HepG2 (cell line): ENCODE data around the gene AKT3.

Source experiments
- MTA1 ChIP-seq: sonication (generic); formaldehyde crosslinking; IDR thresholded peaks from 2 replicates; pipeline ENCODE4 v1.4.0; 2020; ENCODE audit warnings: missing genetic modification reagents, mild to moderate bottlenecking, borderline replicate concordance
- POLR2A ChIP-seq, 2 experiments: IDR thresholded peaks; 2 replicates each; pipeline ENCODE4 v1.6.1; 2011; ENCODE audit warnings: low read depth in 2 of 2, low read length in 2 of 2, mild to moderate bottlenecking in 1 of 2, moderate library complexity in 1 of 2; ENCODE audit not compliant: insufficient read depth in 1 of 2
- TAF1 ChIP-seq: sonication (generic); formaldehyde crosslinking; IDR thresholded peaks from 2 replicates; pipeline ENCODE4 v1.4.0; 2020; ENCODE audit warnings: missing genetic modification reagents

GRCh38 chr1:243642936-243643335 is 207.1 kb downstream of the AKT3 start:
- TF ChIP-seq MTA1 (no peak), TAF1 (no peak), POLR2A (IDR thresholded peaks at IDR 0.05; ENCODE audit: insufficient read depth in 1 of 2, low read depth in 2 of 2, low read length in 2 of 2) (no peak)
